PC-9 (cell line): ENCODE results near the gene CKAP2L. TPM values are rescaled to one million over a fixed set of nuclear protein-coding genes. Genes with fewer than 3 reads are reported as not detected.

Source experiments
- BruUV-seq: library from RNA; stranded (reverse); fragments of 400-500 nt; replicated peaks from 2 replicates; lab custom pipeline; 2021; lab: Mats Ljungman, UMichigan
- CTCF ChIA-PET: fragments of 300-600 bp; sonication (Branson Sonifier 250); formaldehyde crosslinking; loops from one replicate; lab custom pipeline; 2022; ENCODE audit warnings: antibody characterized with exemption; lab: Charles Lee
- POLR2A ChIA-PET: fragments of 300-600 bp; sonication (Branson Sonifier 250); formaldehyde crosslinking; loops from one replicate; lab custom pipeline; 2022; ENCODE audit warnings: antibody characterized with exemption; ENCODE audit not compliant: unreplicated experiment; lab: Charles Lee
- DNase-seq, 2 experiments: peaks; one replicate each; pipeline versions ENCODE4 v3.0.0 to v3.0.0-alpha.2; 2015 to 2022; ENCODE audit warnings: mixed read lengths in 1 of 2
- H2AFZ ChIP-seq: fragments of 200-600 bp; sonication (generic); 2 replicates; pipeline ENCODE4 v1.8.1; 2017; ENCODE audit warnings: antibody characterized with exemption
- H3F3A ChIP-seq: fragments of 200-600 bp; sonication (generic); 2 replicates; pipeline ENCODE4 v1.8.1; 2017; ENCODE audit warnings: antibody characterized with exemption, mild to moderate bottlenecking, low read depth; ENCODE audit not compliant: insufficient read depth
- H3K27ac ChIP-seq: fragments of 200-600 bp; sonication (generic); 2 replicates; pipeline ENCODE4 v1.6.1; 2016; ENCODE audit warnings: mixed run types
- H3K27me3 ChIP-seq: fragments of 200-600 bp; sonication (generic); 2 replicates; pipeline ENCODE4 v1.6.1; 2016; ENCODE audit warnings: low read depth, mixed run types; ENCODE audit not compliant: insufficient read depth
- H3K36me3 ChIP-seq: fragments of 200-600 bp; sonication (generic); 2 replicates; pipeline ENCODE4 v1.6.1; 2016; ENCODE audit warnings: low read depth, mixed run types
- H3K4me1 ChIP-seq: fragments of 200-600 bp; sonication (generic); replicated peaks from 2 replicates; pipeline ENCODE4 v1.6.1; 2016; ENCODE audit warnings: mixed run types; ENCODE audit not compliant: insufficient read depth
- H3K4me2 ChIP-seq: fragments of 200-600 bp; sonication (generic); 2 replicates; pipeline ENCODE4 v1.6.1; 2017; ENCODE audit warnings: mixed run types
- H3K4me3 ChIP-seq: fragments of 200-600 bp; sonication (generic); 2 replicates; pipeline ENCODE4 v1.6.1; 2016; ENCODE audit warnings: mixed run types
- H3K79me2 ChIP-seq: fragments of 200-600 bp; sonication (generic); 2 replicates; pipeline ENCODE4 v1.6.1; 2017; ENCODE audit warnings: low read depth, mixed run types
- H3K9me2 ChIP-seq: fragments of 200-600 bp; sonication (generic); 2 replicates; pipeline ENCODE4 v1.8.1; 2017; ENCODE audit warnings: mild to moderate bottlenecking; ENCODE audit not compliant: insufficient read depth
- H3K9me3 ChIP-seq: fragments of 200-600 bp; sonication (generic); 2 replicates; pipeline ENCODE4 v1.8.1; 2016; ENCODE audit warnings: low read depth; ENCODE audit not compliant: insufficient read depth
- H4K20me1 ChIP-seq: fragments of 200-600 bp; sonication (generic); 2 replicates; pipeline ENCODE4 v1.8.1; 2017; ENCODE audit not compliant: insufficient read depth
- EZH2 ChIP-seq: fragments of 200-600 bp; sonication (generic); IDR thresholded peaks from 2 replicates; pipeline ENCODE4 v1.8.0; 2017; ENCODE audit warnings: antibody characterized with exemption, low read depth
- intact Hi-C: fragments of 100-400 bp; cut with micrococcal nuclease; formaldehyde crosslinking; loops from one replicate; pipeline ENCODE4 v1.10.0; 2022; ENCODE audit not compliant: unreplicated experiment
- total RNA-seq: library from RNA; stranded (reverse); gene quantifications from 2 replicates; pipeline ENCODE4 v1.2.3, GENCODE V29; 2021
- TF ChIP-seq, protein P1 (sequence below): fragments of 200-600 bp; sonication (generic); conservative IDR thresholded peaks from 2 replicates; pipeline ENCODE4 v1.6.1; 2017; ENCODE audit warnings: mixed run types, antibody characterized with exemption, mild to moderate bottlenecking, moderate library complexity

Gene CKAP2L
- total RNA-seq, 1 experiment from 2014 or later, result 28.7 TPM

DNA sequence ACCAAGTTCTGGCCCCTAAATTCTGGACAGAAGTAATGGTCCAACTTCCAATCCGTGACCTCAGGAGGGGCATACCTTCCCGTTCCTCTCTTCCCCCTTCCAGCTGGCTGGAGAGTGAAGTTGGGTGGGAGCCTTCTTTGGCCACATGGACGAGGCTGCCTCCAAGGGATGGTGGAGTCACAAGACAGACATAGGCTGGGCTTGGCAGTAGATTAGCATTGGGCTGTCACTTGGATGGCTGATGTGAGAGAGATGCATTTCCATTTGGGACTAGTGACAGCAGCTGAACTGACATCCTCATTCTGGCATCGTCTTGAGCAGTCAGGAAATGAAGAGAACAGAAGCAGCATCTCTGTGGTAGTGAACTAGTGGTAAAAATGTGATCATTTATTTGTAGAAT, 31.0 kb downstream of the CKAP2L start:
- intact Hi-C loops, result no loop called here
- H3K4me1 ChIP-seq, result peaks cover 20% of the 10 kb centered on the region
- no peaks in the 10 kb centered on the region for H3K9me2 ChIP-seq
- no peak overlapping the region for H3K27ac ChIP-seq
- DNase-seq, result no peak
- H3K4me2 ChIP-seq, result no peak overlapping the region
- peaks cover 21% of the 10 kb centered on the region; the same call in 1 of the 2 replicates for H3F3A ChIP-seq
- ChIA-PET POLR2A (no interaction called here), CTCF (no interaction called here)
- H3K79me2 ChIP-seq, result no peaks in the 10 kb centered on the region
- H3K4me3 ChIP-seq, result no peak overlapping the region
- BruUV-seq, result no TSS peak
- no peak overlapping the region for H2AFZ ChIP-seq
- 0 out of 2 replicates have a peak, but pooled peaks cover 7% of the 10 kb centered on the region for H3K36me3 ChIP-seq
- no peaks in the 10 kb centered on the region for H3K9me3 ChIP-seq
- H3K27me3 ChIP-seq, result no peaks in the 10 kb centered on the region
- no peaks in the 10 kb centered on the region for H4K20me1 ChIP-seq
- TF ChIP-seq, protein P1, sequence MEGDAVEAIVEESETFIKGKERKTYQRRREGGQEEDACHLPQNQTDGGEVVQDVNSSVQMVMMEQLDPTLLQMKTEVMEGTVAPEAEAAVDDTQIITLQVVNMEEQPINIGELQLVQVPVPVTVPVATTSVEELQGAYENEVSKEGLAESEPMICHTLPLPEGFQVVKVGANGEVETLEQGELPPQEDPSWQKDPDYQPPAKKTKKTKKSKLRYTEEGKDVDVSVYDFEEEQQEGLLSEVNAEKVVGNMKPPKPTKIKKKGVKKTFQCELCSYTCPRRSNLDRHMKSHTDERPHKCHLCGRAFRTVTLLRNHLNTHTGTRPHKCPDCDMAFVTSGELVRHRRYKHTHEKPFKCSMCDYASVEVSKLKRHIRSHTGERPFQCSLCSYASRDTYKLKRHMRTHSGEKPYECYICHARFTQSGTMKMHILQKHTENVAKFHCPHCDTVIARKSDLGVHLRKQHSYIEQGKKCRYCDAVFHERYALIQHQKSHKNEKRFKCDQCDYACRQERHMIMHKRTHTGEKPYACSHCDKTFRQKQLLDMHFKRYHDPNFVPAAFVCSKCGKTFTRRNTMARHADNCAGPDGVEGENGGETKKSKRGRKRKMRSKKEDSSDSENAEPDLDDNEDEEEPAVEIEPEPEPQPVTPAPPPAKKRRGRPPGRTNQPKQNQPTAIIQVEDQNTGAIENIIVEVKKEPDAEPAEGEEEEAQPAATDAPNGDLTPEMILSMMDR, result no peak
- TF ChIP-seq EZH2, result no peak

DNA sequence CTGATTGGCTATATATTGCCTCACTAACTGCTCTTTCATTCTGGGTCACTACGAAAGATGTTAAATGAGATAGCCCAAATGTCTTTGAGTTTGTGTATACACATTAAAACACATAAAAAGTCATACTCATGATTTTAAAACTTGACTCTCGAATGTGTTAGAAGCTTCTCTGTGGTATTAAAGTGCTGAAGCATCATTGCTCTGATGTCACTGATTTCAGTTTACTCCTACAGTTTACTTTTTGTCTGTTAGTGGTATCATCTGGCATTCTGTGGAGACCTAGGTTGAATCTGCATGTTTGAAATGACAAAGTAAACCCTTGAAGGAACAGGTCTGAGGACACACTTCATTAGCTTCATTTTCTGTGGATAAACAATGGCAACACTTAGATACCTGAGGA, 32.9 kb downstream of the CKAP2L start:
- Histone ChIP-seq H2AFZ (no peak overlapping the region), H3K27ac (no peak overlapping the region), H3K36me3 (no peaks in the 10 kb centered on the region), H3K79me2 (no peaks in the 10 kb centered on the region), H3K4me2 (no peak overlapping the region), H3K27me3 (no peaks in the 10 kb centered on the region), H3K9me2 (no peaks in the 10 kb centered on the region), H4K20me1 (no peaks in the 10 kb centered on the region), H3K4me3 (no peak overlapping the region), H3K4me1 (peaks cover 6% of the 10 kb centered on the region), H3K9me3 (no peaks in the 10 kb centered on the region), H3F3A (peaks cover 7% of the 10 kb centered on the region; the same call in 1 of the 2 replicates)
- TF ChIP-seq, protein P1, result no peak
- TF ChIP-seq EZH2, result no peak
- no peak for DNase-seq
- ChIA-PET POLR2A (no interaction called here), CTCF (no interaction called here)
- intact Hi-C loops, result no loop called here
- no TSS peak for BruUV-seq

DNA sequence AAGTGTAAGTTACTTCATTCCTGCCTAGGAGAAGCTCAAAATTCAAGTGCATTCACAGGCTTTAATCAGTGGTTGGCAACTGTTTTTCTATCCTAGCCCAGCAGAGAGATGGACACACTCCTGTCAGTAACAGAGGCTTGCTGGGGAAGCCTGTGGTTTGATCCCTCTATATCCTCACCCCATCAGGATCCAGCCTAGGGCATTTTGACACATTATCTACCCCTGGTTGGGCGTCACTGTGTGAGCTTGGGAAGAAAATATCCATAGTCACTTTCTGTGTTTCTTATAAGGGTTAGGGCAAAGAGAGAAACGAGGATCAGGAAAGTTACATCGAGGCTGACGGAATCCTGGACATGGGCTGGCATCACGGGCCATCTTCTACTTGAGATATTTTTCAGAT, 33.6 kb downstream of the CKAP2L start:
- intact Hi-C loops, result no loop called here
- BruUV-seq, result no TSS peak
- H3F3A ChIP-seq, result peaks cover 12% of the 10 kb centered on the region; the same call in 1 of the 2 replicates
- no peaks in the 10 kb centered on the region for H3K9me3 ChIP-seq
- H2AFZ ChIP-seq, result no peak overlapping the region
- H3K27ac ChIP-seq, result no peak overlapping the region
- peaks cover 12% of the 10 kb centered on the region for H3K4me1 ChIP-seq
- no peaks in the 10 kb centered on the region for H3K9me2 ChIP-seq
- CTCF ChIA-PET, result no interaction called here
- POLR2A ChIA-PET, result no interaction called here
- no peak overlapping the region for H3K4me3 ChIP-seq
- no peak overlapping the region for H3K4me2 ChIP-seq
- no peaks in the 10 kb centered on the region for H3K27me3 ChIP-seq
- H3K79me2 ChIP-seq, result no peaks in the 10 kb centered on the region
- H3K36me3 ChIP-seq, result no peaks in the 10 kb centered on the region
- TF ChIP-seq, protein P1, result no peak
- TF ChIP-seq EZH2, result no peak
- H4K20me1 ChIP-seq, result no peaks in the 10 kb centered on the region
- DNase-seq, result no peak
